ENCODE data around the gene PUM2. TPM values are rescaled to one million over a fixed set of nuclear protein-coding genes. Genes with fewer than 3 reads are reported as not detected.

The PUM2 gene
- total RNA-seq, 1 donor from 2014 or later = 76.6 TPM

- Histone ChIP-seq H3K27me3 (no peaks in the 10 kb centered on the region), H3K27ac (peak overlapping the region; percentile 86), H3K9me3 (no peaks in the 10 kb centered on the region), H3K36me3 (no peaks in the 10 kb centered on the region), H3K4me1 (peaks cover 78% of the 10 kb centered on the region), H3K4me3 (peak overlapping the region in 1 of 2 donors; percentile 7)
- DNase-seq (ENCODE audit: extremely low spot score in 2 of 2) = no peak
- intact Hi-C loops (cut with DNase I) = no loop called here
- TF ChIP-seq POLR2A (IDR thresholded peaks at IDR 0.05) (no peak), CTCF (IDR thresholded peaks at IDR 0.05) (no peak), POLR2AphosphoS5 (IDR thresholded peaks at IDR 0.05; ENCODE audit: insufficient read depth in 1 of 2, low read depth in 1 of 2) (peak in 1 of 2 donors; percentile 34)
These were observed 137.7 kb downstream of the PUM2 start for GRCh38 chr2:20212871-20213503.

- Histone ChIP-seq H3K4me3 (peak overlapping the region in 1 of 2 donors; percentile 7), H3K27me3 (no peaks in the 10 kb centered on the region), H3K4me1 (peaks cover 81% of the 10 kb centered on the region), H3K27ac (peak overlapping the region; percentile 86), H3K36me3 (no peaks in the 10 kb centered on the region), H3K9me3 (no peaks in the 10 kb centered on the region)
- peak in 1 of 2 donors; percentile 17 for TF ChIP-seq POLR2AphosphoS5 (IDR thresholded peaks at IDR 0.05; ENCODE audit: insufficient read depth in 1 of 2, low read depth in 1 of 2)
- no peak for TF ChIP-seq POLR2A (IDR thresholded peaks at IDR 0.05)
- intact Hi-C loops (cut with DNase I) = no loop called here
- DNase-seq (ENCODE audit: extremely low spot score in 2 of 2) = no peak
These were observed 138.2 kb downstream of the PUM2 start for GRCh38 chr2:20212459-20212870.

GRCh38 chr2:20211860-20212458, 138.7 kb downstream of the PUM2 start:
- Histone ChIP-seq H3K4me1 (peaks cover 81% of the 10 kb centered on the region), H3K27ac (peak overlapping the region; percentile 86)

GRCh38 chr2:20211420-20211819, 139.2 kb downstream of the PUM2 start:
- Histone ChIP-seq H3K36me3 (no peaks in the 10 kb centered on the region), H3K4me1 (peaks cover 82% of the 10 kb centered on the region), H3K27me3 (no peaks in the 10 kb centered on the region), H3K27ac (peak overlapping the region; percentile 86), H3K9me3 (no peaks in the 10 kb centered on the region), H3K4me3 (no peak overlapping the region)
- TF ChIP-seq POLR2AphosphoS5 (IDR thresholded peaks at IDR 0.05; ENCODE audit: insufficient read depth in 1 of 2, low read depth in 1 of 2) = no peak
- TF ChIP-seq POLR2A (IDR thresholded peaks at IDR 0.05) = no peak
- no peak for TF ChIP-seq CTCF (IDR thresholded peaks at IDR 0.05)
- intact Hi-C loops (cut with DNase I) = no loop called here
- DNase-seq (ENCODE audit: extremely low spot score in 2 of 2) = no peak

More at GRCh38 chr2:20211860-20212458, 138.7 kb downstream of the PUM2 start:
- intact Hi-C loops (cut with DNase I) = no loop called here
- Histone ChIP-seq H3K36me3 (no peaks in the 10 kb centered on the region), H3K27me3 (no peaks in the 10 kb centered on the region), H3K4me3 (no peak overlapping the region), H3K9me3 (no peaks in the 10 kb centered on the region)
- no peak for DNase-seq (ENCODE audit: extremely low spot score in 2 of 2)
- TF ChIP-seq POLR2AphosphoS5 (IDR thresholded peaks at IDR 0.05; ENCODE audit: insufficient read depth in 1 of 2, low read depth in 1 of 2) (no peak), POLR2A (IDR thresholded peaks at IDR 0.05) (no peak), CTCF (IDR thresholded peaks at IDR 0.05) (no peak)

- Histone ChIP-seq H3K36me3 (no peaks in the 10 kb centered on the region), H3K27me3 (no peaks in the 10 kb centered on the region), H3K4me3 (no peak overlapping the region), H3K9me3 (no peaks in the 10 kb centered on the region), H3K4me1 (peaks cover 91% of the 10 kb centered on the region), H3K27ac (peak overlapping the region; percentile 86)
- TF ChIP-seq POLR2AphosphoS5 (IDR thresholded peaks at IDR 0.05; ENCODE audit: insufficient read depth in 1 of 2, low read depth in 1 of 2) (no peak), CTCF (IDR thresholded peaks at IDR 0.05) (no peak), POLR2A (IDR thresholded peaks at IDR 0.05) (no peak)
- intact Hi-C loops (cut with DNase I) = no loop called here
- no peak for DNase-seq (ENCODE audit: extremely low spot score in 2 of 2)
These were observed 140.2 kb downstream of the PUM2 start for GRCh38 chr2:20210462-20210861.

Measured in vagina (tissue), 2 donors.